Measurements from ENCODE around the gene HBG2.

GRCh38 chr11:5234381-5234834, 20.2 kb downstream of the HBG2 start, which contains the start of gene HBD:
- TF ChIP-seq CTCF (IDR thresholded peaks at IDR 0.05): no peak
- no peak for TF ChIP-seq POLR2A (IDR thresholded peaks at IDR 0.05)

Data from thyroid gland (tissue), 4 donors.